NCI-H128 (cell line): ENCODE results near the gene ASPHD1.
A peak's percentile ranks its signal among the peaks of the same experiment; 100 is the strongest.
"Not testable (repeated sequence)": the region's sequence is repeated elsewhere in the genome, so short reads cannot be mapped to it uniquely, and the experiment has no call there.

Experiments
- DNase-seq: peaks from one replicate; lab custom pipeline; 2025; ENCODE audit not compliant: unreplicated experiment; lab: John Stamatoyannopoulos, UW

ASPHD1 gene

DNA sequence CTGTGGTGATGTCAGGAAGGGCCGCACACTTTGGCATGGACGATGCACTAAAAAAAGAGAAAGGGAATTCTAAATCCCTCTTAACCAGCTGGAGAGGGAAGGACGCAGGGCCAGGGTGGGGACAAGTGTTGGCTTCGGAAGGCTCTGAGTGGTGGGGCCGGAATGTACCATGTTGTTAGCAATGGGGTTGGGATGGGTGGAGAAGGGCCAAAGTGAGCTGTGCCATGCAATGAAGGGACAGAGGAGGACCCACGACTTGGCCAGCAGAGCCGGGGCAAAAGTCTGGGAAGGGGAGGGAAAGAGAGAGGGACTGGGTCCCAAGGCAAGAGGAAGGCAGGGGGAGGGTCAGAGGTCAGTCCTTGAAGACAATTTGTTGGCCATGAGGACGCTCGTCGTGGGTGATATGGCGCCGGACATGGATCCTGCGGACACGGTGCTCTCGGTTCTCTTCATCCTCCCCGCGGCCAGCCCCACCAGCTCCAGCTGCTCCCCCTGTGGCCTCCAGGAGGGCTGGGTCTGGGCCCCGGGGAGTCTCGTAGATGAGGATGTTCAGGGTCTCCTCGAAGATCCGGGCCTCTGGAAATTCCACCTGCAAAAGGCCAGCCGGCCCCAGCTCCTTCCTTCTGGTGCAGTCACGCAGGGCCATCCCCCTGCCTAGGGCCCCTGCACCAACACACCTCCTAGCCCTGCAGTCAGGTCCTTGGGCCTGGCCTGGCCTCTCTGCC lies 6.4 kb downstream of the ASPHD1 start:
- DNase-seq = no peak

DNA sequence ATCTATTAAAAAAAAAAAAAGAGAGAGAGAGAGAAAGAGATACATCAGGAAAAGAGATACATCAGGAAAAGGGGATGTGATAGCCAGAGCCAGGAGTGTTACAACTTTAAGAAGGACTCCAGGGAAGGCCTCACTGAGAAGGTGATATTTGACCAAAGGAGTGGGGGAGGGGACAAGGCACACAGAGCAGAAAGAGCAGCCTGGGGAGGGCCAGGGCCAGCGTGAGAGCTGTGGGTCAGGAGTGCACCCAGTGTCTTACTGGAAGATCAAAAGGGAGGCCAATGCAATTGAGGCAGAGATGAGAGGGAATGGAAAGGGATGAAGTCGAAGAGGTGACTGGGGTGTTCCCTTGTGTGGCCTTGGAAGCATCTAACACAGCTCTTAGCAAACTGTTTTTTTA lies 7.7 kb downstream of the ASPHD1 start:
- DNase-seq = no peak

DNA sequence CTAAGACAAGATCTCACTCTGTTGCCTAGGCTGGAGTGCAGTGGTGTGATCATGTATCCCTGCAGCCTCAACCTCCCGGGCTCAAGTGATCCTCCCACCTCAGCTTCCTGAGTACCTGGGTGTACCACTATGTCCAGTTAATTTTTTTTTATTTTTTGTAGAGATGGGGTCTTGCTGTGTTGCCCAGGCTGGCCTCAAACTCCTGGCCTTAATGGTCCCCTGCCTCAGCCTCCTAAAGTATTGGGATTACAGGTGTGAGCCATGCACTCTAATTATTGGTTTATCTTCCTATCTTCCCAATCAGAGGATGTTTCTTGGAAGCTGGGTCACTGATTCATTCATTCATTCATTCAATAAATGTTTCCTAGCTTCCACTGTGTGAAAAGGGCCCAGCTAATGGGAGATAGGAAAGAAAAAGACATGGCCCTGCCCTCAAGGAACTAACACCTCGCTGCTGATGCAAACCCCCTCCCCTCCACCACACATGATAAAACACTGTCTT lies 8.5 kb downstream of the ASPHD1 start:
- DNase-seq = no peak

DNA sequence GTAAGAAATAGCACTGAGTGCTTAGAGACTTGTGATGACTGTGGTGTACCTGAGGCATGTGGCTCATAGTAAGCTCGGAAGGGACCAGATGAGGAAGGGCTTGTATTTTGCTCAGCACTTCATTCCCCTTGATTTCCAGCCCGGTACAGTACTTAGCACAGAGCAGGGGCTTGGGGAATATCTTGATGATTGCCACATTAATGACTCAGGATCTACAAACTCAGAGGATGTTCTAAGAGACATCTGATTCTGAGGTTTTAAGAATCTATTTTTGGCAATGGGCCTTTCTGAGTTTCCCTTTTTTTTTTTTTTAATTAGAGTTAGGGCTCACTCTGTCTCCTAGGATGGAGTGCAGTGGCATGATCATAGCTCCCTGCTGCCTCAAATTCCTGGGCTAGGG lies 9.1 kb downstream of the ASPHD1 start:
- DNase-seq = no peak

DNA sequence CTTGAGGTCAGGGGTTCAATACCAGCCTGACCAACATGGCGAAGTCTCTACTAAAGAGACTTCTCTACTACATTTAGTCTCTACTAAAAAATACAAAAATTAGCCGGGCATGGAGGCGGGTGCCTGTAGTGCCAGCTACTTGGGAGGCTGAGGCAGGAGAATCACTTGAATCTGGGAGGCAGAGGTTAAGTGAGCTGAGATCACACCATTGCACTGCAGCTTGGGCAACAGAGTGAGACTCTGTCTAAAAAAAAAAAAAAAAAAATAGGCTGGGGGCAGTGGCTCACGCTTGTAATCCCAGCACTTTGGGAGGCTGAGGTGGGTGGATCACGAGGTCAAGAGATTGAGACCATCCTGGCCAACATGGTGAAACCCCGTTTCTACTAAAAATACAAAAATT lies 9.6 kb downstream of the ASPHD1 start:
- not testable (repeated sequence) for DNase-seq

DNA sequence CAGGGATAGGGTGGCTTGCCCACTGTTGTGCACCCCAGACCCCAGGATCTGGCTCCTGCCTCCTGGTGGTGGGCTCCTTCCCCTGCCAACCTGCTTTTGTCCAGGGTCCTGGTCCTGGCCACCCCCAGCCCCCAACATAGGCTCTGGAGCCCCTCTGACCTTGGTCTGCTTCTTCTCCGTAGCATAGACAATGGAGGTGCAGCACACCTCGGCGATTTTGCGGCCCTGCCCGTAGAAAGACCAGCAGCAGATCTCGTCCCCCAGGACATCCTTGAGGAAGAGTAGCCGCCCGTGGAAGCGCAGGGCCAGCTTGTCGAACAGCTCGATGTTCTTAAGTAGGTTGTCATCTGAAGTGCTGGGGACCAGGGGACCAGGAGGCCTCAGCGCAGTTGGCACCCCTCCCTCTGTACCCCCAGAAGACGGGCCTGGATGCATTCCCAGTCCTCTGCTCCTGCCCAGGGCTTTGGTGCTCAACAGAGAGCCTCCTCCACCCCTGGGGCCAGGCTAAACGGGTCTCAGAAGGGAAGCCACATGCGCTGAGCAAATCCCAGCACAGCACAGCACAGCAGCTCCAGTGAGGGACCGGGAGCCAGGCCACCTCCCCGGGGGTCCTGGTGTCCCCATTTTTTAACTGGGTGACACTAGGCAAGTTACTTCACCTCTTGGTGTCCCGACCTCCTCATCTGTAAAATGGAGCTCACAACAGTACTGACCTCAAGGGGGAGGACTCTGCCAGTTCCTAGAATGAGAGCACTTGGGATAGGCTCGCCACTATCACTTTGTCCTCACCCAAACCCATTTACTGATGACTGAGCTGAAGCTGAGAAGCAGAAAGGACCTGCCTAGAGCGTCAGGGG lies 10.8 kb downstream of the ASPHD1 start:
- no peak for DNase-seq

DNA sequence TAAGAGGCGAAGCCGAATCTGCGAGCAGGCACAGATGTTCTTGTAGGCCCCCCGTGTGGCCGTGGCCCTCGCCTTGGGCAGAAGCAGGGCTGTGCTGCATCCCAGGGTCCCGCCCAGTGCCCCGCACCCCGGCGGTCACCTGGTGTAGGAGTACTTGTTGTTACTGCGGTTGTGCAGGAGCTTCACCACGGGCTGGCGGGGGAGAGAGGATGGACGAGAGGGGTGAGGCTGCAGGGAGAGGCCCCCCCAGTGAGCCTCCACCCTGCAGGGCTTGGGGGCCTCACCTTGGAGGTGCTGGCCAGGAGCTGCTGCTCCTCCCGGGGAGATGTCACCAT lies 11.4 kb downstream of the ASPHD1 start:
- DNase-seq = no peak

DNA sequence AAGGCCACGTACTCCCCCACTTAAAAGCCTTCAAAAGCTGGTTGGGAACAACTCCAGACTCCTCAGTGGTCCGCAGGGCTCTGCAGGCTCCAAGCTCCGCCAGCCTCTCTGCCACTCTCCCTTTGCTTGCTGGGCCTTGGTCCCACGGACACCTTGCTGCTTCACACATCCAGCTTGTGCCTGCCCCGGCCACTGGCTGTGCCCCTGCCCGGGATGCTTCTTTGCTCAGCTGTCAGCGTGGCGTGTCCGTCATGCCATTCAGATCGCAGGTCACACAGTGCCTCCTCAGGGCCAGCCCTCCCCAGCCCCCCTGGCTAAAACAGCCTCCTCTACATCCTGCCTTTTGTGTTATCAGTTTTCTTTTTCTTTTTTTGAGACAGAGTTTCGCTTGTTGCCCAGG lies 11.8 kb downstream of the ASPHD1 start:
- DNase-seq = no peak

DNA sequence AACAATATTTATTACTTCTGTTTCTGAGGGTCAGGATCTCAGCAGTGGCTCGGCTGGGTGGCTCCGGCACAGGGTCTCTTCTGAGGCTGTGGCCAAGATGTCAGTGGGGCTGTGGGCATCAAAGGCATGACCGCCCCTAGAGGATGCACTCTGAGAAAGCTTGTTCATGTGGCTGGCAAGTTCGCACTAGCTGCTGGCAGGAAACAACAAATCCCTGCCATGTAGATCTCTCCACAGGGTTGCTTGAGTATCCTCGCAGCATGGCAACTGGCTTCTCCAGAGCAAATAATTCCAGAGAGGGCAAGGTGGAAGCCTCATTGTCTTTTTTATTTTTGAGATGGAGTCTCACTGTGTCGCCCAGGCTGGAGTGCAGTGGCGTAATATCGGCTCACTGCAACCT lies 13.2 kb downstream of the ASPHD1 start:
- DNase-seq = no peak

DNA sequence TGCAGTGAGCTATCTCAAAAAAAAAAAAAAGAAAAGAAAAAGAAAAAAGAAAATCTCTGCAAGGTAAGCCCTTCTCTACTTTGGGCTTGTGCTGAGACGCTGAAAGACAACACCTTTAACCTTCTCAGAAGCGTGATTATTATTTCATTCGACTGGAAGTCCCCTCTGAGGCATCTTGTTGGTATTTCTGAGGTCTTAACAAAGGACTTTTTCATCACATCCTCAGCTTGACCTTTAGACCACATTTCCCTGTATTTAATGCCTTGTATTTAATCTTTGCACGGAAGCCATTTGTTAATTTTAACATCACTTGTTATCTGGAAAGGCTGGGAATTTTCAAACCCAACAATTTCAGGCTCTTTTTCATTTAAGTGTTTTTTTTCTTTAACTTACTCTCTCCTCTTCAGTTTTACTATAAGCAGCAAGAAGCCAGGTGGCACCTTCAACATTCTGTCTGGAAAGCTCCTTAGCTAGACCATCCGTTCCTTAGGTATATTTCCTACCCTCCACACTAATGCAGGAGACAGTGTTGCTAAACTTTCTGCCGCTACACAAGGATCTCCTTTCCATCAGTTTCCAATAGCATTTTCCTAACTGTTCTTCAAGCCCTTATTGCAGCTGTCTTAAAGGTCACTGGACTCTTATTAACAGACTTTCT lies 15.4 kb downstream of the ASPHD1 start:
- no peak for DNase-seq

DNA sequence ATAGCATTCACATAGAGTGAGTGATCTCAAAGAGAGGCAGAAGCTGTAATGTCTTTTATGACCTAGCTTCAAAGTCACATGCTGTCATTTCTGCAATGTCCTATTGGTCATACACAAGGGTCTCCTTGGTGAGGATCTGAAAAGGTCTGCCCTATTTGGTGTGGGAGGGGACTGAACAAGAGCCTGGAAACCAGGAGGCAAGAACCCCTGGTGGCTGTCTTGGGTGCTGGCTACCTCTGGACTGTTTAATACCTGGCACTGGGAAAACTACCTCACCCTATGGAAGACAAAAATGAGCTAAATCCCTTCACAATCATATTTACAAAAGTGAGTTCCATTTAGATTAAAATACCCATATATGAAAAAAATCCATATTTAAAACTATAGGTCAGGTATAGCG lies 16.7 kb downstream of the ASPHD1 start:
- DNase-seq = no peak

DNA sequence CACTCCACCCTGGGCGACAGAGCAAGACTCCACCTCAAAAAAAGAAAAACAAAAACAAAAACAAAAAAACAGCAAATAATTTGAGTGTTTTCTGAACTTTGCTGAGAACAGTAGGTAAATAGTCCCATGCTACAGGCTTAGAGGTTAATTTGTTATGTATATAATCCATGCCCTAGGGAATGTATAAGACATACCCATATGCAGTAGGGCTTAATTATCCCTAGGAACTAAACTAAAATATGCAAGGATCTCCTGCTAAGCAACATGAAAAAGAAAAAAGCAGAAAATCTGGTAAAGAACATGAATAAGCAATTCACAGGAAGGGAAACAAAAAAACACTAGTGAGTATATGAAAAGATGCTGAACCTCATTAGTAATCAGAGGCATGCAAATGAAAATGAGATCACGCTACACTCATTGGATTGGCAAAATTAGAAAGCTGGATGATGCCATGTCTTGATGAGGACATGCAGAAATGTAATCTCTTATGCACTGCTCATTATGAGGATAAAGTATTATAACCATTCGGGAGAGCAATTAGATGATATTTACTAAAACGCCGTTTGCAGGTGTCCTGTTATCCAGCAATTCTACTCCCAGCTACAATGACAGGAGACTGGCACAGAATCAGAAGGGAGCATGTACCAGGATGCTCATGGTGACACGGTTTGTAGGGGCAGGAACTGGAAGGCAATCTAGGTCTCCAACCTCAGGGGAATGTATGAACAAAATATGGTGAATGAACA lies 20.2 kb downstream of the ASPHD1 start:
- no peak for DNase-seq

DNA sequence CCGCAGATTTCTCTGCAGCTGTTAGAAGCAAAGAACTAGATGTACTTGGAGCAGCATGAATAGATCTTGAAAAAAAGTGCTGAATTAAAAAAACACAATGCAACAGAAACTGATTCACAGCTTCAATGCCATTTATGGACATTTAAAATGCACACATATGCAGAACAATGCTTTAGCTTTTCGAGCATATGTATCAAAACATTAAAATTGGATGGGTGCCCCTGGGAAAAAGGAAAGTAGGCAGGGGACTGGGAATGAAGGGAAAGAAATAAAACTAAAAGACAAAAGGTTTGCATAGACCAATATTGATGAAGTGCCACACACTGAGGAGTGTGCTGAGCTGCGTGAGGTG lies 20.7 kb downstream of the ASPHD1 start:
- no peak for DNase-seq

DNA sequence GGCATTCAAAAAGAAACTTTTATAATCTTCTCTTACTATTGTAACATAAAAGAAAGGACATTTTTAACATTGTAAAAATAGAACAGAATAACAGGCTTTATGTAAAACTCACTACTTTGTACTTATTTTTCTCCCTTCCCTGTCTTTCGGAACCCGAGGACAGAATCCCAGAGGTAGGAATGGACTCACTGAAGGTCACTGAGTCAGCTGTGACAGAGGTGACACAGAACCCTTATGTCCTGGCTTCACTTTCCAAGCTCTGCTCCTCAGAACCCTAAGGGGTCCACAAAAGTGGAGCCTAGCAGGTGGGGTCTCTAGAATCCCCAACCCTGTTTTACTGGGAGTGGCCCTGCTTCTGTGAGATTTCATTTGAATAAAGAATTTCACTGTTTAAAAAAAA lies 22.0 kb downstream of the ASPHD1 start:
- DNase-seq = no peak

DNA sequence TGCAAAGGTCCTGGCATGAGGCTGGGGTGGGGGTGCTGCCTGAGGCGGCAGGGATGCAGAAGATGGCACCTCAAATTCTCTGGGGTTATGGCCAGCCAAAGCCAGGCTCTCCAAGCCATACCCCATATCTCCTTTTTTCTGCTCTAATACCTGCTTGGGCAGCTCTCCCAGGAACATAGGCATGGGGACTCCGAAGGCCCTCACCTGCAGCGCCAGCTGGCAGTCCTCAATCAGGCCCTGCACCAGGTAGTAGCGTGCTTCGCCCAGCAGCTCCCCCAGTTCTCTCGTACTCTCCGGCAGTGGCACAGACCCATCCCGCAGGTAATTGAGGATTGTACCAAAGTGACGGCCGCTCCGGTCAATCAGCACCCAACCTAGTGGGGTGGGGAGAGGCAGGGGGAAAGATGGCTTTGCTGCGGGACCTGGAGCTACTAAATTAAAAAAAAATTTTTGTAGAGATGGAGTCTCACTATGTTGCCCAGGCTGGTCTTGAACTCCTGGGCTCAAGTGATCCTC lies 22.8 kb downstream of the ASPHD1 start:
- no peak for DNase-seq

DNA sequence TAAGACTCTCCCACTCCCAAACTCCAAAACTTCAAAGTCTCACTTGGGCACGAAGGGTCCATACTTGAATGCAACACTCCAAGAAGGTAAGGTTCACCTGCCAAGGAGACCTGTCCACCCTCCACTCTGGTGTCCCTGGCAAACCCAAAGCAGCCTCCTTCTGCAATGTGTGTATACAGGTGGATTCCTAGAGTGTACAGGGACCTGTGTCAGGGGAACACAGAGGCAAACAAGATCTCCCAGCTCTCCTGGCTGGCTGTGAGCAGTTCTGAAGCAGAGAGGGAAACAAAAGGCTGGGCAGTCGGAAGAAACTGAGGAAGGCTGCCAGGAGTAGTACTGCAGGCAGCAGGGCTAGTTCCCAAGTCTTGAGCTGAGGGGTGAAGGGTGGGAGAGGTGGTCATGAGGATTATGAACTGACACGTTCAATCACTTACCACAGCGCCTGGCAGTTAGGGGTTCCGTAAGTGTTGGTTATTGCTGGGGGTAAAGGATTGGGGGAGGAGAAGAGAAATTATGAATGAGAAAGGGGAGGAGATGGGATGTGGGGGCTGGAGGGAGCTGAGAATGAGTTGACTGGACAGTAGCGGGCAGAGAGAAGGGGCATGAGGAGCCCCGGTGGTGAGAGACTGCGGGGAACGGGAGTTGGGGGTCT lies 24.9 kb downstream of the ASPHD1 start:
- DNase-seq = no peak

DNA sequence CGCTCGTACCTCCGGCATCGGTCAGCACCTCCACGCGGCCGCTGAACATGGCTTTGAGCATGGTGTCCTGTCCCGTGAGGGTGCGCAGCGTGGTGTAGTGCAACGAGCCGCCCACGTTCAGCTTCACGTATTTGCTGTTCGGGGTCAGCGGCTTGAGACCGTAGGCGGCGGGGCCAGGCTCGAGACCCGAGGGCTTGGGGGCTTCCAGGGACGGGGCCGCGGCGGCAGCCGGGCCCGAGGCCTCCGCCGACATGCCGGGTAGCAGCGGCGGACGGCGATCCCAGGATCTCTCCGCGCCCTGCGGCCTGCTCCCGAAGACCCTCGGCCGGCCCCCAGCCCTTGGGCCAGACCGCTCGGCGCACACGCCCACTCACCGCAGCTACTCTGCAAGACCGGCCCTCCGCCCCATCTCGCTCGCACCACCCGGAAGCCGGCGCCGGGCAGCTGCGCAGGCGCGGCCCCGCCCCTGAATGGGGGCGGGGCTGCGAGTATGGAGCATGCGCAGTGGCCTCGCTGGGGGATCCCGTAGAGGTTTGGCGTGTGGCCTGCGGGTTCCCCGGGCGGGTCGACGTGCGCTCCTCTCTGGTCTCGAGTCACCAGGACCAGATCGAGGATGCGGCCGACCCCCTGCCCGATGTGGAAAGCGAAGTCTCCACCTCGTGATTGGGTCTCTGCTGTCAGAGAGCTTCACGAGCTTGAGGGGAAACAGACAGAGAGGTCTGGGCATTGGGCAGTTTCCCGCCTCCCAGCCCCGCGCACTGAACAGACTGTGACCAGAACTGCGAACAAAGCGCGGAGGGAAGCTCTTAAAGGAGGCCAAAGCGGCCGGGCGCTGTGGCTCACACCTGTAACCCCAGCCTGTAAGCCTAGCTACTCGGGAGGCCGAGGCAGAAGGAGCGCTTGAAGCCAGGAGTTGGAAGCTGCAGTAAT lies 25.8 kb downstream of the ASPHD1 start, which contains the start of gene KCTD13:
TSS of gene KCTD13 (minus strand) at position 446 of the 930 bp plus-strand sequence. CDS start at position 253, 193 bp downstream.
- peak; percentile 74 for DNase-seq

DNA sequence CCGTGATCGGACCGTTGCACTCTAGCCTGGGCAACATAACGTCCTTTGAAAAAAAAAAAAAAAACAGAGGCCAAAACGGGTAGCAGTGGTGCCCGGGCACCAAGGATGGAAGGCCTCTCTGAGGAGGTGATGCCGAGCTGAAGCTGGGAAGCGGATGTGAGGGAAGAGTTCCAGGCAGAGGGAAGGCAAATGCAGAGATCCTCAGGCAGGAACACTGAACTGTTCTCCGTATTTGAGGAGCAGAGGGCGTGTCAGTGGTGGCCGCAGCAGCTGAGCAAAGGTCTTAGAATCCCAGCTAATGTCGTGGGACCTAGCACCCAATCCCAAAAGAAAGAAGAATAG lies 26.4 kb downstream of the ASPHD1 start:
- DNase-seq = no peak

DNA sequence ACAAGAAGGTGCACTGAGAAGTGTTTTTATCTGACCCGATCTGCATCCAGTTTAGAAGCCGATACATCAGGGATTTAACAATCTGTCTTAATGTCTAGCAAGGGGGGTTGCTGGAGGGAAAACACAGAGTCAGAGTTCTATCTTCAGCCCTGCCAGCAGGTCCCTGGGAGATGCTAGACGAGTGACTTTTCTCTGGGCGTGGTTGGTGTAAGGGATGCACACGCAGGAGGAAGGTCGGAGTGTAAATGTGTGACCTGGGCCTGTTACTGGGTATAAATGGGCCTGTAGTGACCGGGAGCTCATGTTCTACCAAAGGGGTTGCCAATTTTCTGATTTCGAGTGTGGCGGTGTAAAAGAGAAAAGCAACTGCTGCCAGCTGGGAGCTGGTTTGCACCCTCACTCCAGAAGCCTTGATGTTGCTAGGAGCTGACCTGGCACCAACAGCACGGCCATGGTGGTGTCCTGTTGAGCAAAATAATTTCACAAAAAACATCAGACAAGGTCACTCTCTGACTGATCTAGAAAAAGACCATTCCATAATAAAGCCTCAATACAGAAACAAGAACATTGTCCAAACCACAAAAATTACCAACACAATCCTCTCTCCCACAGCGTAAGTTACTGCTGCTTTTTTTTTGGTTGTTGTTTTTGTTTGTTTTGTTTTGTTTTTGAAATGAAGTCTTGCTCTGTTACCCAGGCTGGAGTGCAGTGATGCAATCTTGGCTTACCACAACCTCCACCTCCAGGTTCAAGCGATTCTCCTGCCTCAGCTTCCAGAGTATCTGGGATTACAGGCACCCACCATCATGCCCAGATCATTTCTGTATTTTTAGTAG lies 27.0 kb downstream of the ASPHD1 start:
- DNase-seq = no peak
